ENCODE measurements around the gene DAPK2.

- TF ChIP-seq CTCF (conservative IDR thresholded peaks at IDR 0.05; ENCODE audit: low read depth, low read length) = no peak
- no peak for TF ChIP-seq EZH2 (IDR thresholded peaks at IDR 0.05; ENCODE audit: low read length, unreplicated experiment)
Observed at GRCh38 chr15:63917588-63918316, 128.5 kb downstream of the DAPK2 start.
